PFSK-1 (cell line): Measurements from ENCODE around the gene BBOF1.

ENCODE experiments used
- FOXP2 ChIP-seq: optimal IDR thresholded peaks from 2 replicates; pipeline ENCODE3; 2011; ENCODE audit warnings: borderline replicate concordance, control low read depth, inconsistent platforms; ENCODE audit not compliant: insufficient read depth; ENCODE audit errors: extremely low read length, extremely low read depth
- POLR2AphosphoS5 ChIP-seq: IDR thresholded peaks from 2 replicates; pipeline ENCODE4 v1.6.1; 2012; ENCODE audit warnings: low read depth, mild to moderate bottlenecking, control low read depth, low read length, moderate library complexity
- SIN3A ChIP-seq: IDR thresholded peaks from 2 replicates; pipeline ENCODE4 v1.6.1; 2012; ENCODE audit warnings: mild to moderate bottlenecking, low read length, moderate library complexity, borderline replicate concordance; ENCODE audit not compliant: insufficient read depth
- TAF1 ChIP-seq: IDR thresholded peaks from 2 replicates; pipeline ENCODE4 v1.6.1; 2012; ENCODE audit warnings: low read length, control low read depth, borderline replicate concordance; ENCODE audit not compliant: insufficient read depth
- TF ChIP-seq, protein P1 (sequence below), 2 experiments: IDR thresholded peaks; 2 replicates each; pipeline versions ENCODE4 v1.6.1 to v1.8.0; 2011 to 2012; ENCODE audit warnings: low read depth in 2 of 2, low read length in 2 of 2, control low read depth in 1 of 2, inconsistent platforms in 1 of 2, mild to moderate bottlenecking in 1 of 2, moderate library complexity in 1 of 2; ENCODE audit not compliant: insufficient read depth in 1 of 2

The BBOF1 gene

DNA sequence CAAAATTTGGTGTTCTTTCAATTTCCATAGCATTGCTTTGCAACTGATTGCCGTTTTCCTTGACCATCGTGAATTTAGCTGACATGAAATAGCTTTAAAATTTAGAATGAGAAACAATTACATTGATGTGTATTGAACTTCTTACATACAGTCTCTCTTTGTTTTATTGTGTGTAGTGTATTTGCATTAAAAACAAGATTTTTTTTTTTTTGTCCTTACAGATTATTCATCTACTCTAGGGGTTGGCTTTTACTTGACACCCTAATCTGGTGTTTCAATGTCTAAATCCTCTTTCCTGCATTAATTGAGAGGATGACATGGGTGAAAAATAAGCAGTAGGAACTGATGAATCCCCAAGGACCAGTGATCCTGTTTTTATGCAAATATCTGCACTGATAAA, 86.2 kb downstream of the BBOF1 start:
- TF ChIP-seq FOXP2 (no peak), POLR2AphosphoS5 (no peak), SIN3A (no peak)
- TF ChIP-seq, protein P1, sequence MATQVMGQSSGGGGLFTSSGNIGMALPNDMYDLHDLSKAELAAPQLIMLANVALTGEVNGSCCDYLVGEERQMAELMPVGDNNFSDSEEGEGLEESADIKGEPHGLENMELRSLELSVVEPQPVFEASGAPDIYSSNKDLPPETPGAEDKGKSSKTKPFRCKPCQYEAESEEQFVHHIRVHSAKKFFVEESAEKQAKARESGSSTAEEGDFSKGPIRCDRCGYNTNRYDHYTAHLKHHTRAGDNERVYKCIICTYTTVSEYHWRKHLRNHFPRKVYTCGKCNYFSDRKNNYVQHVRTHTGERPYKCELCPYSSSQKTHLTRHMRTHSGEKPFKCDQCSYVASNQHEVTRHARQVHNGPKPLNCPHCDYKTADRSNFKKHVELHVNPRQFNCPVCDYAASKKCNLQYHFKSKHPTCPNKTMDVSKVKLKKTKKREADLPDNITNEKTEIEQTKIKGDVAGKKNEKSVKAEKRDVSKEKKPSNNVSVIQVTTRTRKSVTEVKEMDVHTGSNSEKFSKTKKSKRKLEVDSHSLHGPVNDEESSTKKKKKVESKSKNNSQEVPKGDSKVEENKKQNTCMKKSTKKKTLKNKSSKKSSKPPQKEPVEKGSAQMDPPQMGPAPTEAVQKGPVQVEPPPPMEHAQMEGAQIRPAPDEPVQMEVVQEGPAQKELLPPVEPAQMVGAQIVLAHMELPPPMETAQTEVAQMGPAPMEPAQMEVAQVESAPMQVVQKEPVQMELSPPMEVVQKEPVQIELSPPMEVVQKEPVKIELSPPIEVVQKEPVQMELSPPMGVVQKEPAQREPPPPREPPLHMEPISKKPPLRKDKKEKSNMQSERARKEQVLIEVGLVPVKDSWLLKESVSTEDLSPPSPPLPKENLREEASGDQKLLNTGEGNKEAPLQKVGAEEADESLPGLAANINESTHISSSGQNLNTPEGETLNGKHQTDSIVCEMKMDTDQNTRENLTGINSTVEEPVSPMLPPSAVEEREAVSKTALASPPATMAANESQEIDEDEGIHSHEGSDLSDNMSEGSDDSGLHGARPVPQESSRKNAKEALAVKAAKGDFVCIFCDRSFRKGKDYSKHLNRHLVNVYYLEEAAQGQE (IDR thresholded peaks at IDR 0.05; ENCODE audit: insufficient read depth in 1 of 2, low read depth in 2 of 2, low read length in 2 of 2) = no peak

DNA sequence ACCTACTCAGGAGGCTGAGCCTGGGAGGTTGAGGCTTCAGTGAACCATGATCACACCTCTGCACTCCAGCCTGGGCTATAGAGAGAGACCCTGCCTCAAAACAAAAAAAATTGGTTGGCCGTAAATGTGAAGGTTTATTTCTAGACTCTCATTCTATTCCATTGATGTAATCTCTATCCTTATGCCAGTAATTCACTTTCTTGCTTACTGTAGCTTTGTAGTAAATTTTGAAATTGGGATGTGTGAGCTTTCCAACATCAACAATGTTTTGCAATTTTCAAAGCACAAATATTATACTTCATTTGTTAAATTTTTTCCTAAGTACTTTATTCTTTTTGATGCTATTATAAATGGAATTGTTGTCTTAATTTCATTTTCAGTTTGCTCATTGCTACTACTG, 90.2 kb downstream of the BBOF1 start:
- TF ChIP-seq FOXP2 (no peak), TAF1 (no peak), SIN3A (no peak), POLR2AphosphoS5 (no peak)
- TF ChIP-seq, protein P1 (IDR thresholded peaks at IDR 0.05; ENCODE audit: insufficient read depth in 1 of 2, low read depth in 2 of 2, low read length in 2 of 2) = no peak
